Measurements from ENCODE around the gene USF2.

USF2 gene

DNA sequence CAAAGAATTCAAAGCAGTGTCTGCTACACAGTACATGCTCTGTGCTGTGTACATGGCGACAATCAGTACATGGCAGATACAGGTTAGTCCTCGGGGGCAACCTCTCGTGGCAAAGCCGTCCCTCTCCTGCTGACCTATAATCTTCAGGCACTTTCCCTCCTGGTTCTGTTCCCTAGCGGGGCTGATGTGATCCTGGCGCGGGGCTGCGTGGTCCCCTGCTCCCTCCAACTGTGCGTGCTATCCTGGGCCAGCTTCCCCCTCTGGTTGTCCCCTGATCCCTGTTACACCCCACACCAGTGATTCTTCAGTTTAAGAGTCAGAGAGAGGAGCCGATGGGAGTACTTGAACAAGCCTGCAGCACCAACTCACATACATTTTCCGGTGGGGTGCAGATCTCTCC, 35.3 kb downstream of the USF2 start:
- no peak for TF ChIP-seq GATA2 (IDR thresholded peaks at IDR 0.05; ENCODE audit: low read depth, low read length)
- no peak for TF ChIP-seq GATA3 (IDR thresholded peaks at IDR 0.05; ENCODE audit: low read depth, low read length)

DNA sequence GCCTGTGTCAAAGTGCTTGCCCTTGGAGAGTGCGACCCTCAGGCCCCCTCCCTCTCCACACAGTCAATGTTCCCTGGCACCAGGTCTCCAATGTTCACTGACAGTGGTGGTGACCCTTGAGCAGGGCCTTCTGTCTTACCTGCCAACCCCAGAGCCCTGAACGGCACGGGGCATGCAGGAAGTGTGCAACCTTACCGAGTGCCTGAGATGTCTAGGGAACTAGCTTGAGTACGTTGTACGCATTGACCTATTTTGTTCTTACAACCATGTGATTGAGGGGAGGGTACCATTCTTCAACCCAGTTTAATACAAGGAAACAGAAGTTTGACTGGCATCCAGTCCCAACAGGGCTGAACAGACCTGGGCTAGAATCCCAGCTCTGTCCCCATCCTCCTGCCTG, 36.4 kb downstream of the USF2 start:
- TF ChIP-seq GATA2 (IDR thresholded peaks at IDR 0.05; ENCODE audit: low read depth, low read length) (no peak), GATA3 (IDR thresholded peaks at IDR 0.05; ENCODE audit: low read depth, low read length) (no peak)

DNA sequence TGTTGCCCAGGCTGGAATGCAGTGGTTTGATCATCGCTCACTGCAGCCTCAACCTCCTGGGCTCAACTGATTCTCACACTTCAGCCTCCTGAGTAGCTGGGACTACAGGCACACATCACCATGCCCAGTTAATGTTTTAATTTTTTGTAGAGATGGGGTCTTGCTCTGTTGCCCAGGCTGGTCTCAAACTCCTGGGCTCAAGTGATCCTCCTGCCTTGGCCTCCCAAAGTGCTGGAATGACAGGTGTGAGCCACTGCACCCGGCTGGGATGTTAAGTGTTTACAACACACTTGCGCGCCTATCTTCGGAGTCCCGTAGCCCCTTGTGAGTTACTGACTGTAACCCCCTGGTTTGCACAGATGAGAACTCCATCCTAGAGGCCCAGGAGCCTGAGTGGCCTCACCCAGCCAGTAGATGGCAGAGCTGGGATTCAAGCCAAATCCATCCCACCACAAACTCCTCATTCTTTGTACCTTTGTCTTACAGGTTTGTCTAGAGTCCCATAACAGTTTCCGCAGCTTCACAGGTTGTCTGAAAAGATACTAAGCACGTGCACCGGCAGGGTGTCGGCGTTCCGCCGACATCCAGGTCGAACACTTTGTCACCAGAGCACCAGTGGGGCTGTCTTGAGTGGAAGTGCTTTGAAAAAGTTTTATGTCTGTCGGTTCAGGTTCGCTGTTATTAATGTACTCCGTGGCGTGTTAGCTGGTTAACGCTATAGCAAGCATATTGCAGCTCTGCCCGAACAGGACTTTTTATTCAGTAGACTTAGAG, 37.9 kb downstream of the USF2 start:
- TF ChIP-seq GATA3 (IDR thresholded peaks at IDR 0.05; ENCODE audit: low read depth, low read length) = no peak
- TF ChIP-seq GATA2 (IDR thresholded peaks at IDR 0.05; ENCODE audit: low read depth, low read length) = no peak

GRCh38 chr19:35307931-35308330, 39.2 kb downstream of the USF2 start:
- no peak for TF ChIP-seq GATA2 (IDR thresholded peaks at IDR 0.05; ENCODE audit: low read depth, low read length)
- TF ChIP-seq GATA3 (IDR thresholded peaks at IDR 0.05; ENCODE audit: low read depth, low read length) = no peak

DNA sequence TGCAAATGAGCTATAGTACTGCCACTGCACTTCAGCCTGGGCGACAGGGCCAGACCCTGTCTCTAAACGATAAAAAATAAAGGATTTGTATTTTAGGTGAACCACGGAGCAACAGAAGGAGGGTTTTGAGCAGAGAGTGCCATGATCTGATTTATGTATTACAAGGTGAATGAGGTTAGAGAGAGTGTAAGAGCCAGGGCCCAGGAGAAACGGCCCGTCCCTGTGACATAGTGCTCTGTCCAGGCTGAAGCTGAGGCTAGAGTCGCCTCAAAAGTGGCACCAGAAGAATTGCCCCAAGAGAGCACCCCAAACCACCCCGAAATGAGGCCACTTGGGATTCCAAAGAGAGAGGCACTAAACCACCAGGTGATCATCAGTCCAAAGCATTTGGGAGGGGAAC, 40.1 kb downstream of the USF2 start:
- TF ChIP-seq GATA3 (IDR thresholded peaks at IDR 0.05; ENCODE audit: low read depth, low read length) (no peak), GATA2 (IDR thresholded peaks at IDR 0.05; ENCODE audit: low read depth, low read length) (no peak)

GRCh38 chr19:35309481-35310279, 40.9 kb downstream of the USF2 start:
- TF ChIP-seq GATA2 (IDR thresholded peaks at IDR 0.05; ENCODE audit: low read depth, low read length) (no peak), GATA3 (IDR thresholded peaks at IDR 0.05; ENCODE audit: low read depth, low read length) (no peak)

DNA sequence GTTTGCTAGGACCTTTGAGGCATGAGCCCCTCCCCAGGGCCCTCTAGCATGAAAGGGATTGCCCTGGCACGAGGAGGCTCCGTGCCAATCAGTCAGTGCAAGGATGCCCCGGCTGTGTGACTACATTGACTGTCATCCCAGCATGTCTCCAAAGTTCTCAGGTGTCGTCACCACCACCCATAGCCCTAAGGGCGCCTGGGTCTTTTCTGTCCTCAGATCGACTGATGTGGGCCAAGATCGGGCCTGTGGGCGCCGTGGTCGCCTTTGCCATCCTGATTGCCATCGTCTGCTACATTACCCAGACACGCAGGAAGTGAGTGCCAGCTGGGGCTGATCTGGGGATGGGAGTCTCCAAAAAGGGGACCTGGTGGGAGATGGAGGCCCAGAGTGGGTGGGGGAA, 41.6 kb downstream of the USF2 start:
- TF ChIP-seq GATA2 (IDR thresholded peaks at IDR 0.05; ENCODE audit: low read depth, low read length) (no peak), GATA3 (IDR thresholded peaks at IDR 0.05; ENCODE audit: low read depth, low read length) (no peak)

DNA sequence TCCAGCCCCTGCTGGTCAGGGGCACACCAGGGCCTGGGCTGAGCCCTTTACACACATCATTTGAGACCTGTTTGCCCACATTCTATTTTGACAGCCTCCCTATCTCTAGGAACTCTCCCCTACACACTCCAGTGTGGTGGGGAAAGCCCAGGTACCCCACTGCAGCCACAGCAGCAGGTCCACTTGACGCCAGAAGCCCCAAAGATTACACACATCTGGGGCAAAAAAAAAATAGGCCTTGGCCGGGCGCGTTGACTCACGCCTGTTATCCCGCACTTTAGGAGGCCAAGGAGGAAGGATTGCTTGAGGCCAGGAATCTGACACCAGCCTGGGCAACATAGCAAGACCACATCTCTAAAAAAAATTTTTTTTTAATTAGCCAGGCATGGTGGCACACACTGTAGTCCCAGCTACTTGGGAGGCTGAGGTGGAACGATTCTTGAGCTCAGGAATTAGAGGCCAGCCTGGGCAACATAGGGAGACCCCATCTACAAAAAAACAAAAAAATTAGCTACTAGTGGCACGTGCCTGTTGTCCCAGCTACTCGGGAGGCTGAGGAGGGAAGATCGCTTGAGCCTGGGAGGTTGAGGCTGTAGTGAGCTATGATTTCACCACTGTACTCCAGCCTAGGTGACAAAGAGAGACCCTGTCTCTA, 42.2 kb downstream of the USF2 start:
- TF ChIP-seq GATA2 (IDR thresholded peaks at IDR 0.05; ENCODE audit: low read depth, low read length) (no peak), GATA3 (IDR thresholded peaks at IDR 0.05; ENCODE audit: low read depth, low read length) (no peak)

GRCh38 chr19:35311901-35312665, 43.3 kb downstream of the USF2 start:
- TF ChIP-seq GATA2 (IDR thresholded peaks at IDR 0.05; ENCODE audit: low read depth, low read length) (no peak), GATA3 (IDR thresholded peaks at IDR 0.05; ENCODE audit: low read depth, low read length) (no peak)

- no peak for TF ChIP-seq GATA2 (IDR thresholded peaks at IDR 0.05; ENCODE audit: low read depth, low read length)
- TF ChIP-seq GATA3 (IDR thresholded peaks at IDR 0.05; ENCODE audit: low read depth, low read length) = no peak
Measured at GRCh38 chr19:35313587-35313986, 44.8 kb downstream of the USF2 start.

- TF ChIP-seq GATA2 (IDR thresholded peaks at IDR 0.05; ENCODE audit: low read depth, low read length) = no peak
- no peak for TF ChIP-seq GATA3 (IDR thresholded peaks at IDR 0.05; ENCODE audit: low read depth, low read length)
Measured at GRCh38 chr19:35314031-35314430, 45.3 kb downstream of the USF2 start.

DNA sequence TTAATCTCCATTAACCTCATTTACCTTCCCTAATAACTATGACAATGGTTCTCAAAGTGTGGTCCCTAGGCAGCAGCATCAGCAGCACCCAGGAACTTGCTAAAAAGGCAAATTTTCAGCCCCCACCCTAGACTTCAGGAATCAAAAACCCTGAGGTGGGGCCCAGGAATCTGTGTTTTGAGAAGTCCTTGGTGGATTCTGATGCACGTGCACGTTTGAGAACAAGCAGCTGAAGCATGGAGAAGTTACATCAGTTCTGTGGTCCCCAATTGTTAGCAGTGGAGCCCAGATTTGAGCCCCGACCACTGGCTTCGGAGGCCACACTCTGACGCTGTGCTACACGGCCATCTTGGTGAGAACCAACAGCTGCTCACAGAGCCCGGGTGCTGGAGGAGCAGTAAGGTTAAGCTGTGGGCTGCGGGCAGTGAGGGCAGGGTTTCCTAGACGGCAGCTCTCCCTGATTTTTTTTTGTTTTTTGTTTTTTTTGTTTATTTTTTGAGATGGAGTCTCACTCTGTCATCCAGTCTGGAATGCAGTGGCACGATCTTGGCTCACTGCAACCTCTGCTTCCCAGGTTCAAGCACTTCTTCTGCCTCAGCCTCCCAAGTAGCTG, 46.2 kb downstream of the USF2 start:
- no peak for TF ChIP-seq GATA2 (IDR thresholded peaks at IDR 0.05; ENCODE audit: low read depth, low read length)
- no peak for TF ChIP-seq GATA3 (IDR thresholded peaks at IDR 0.05; ENCODE audit: low read depth, low read length)

- TF ChIP-seq GATA3 (IDR thresholded peaks at IDR 0.05; ENCODE audit: low read depth, low read length) (no peak), GATA2 (IDR thresholded peaks at IDR 0.05; ENCODE audit: low read depth, low read length) (no peak)
Measured at GRCh38 chr19:35315883-35316282, 47.1 kb downstream of the USF2 start.
